GM21390 (cell line): ENCODE results near the gene PEPD.

Experiments used
- ATAC-seq: cut with Tn5 transposase; IDR thresholded peaks from one replicate; pipeline ENCODE4 v1.9.1; 2021; ENCODE audit not compliant: unreplicated experiment

The PEPD gene

GRCh38 chr19:33461256-33462111 lies 60.1 kb downstream of the PEPD start:
- ATAC-seq, result no peak

DNA sequence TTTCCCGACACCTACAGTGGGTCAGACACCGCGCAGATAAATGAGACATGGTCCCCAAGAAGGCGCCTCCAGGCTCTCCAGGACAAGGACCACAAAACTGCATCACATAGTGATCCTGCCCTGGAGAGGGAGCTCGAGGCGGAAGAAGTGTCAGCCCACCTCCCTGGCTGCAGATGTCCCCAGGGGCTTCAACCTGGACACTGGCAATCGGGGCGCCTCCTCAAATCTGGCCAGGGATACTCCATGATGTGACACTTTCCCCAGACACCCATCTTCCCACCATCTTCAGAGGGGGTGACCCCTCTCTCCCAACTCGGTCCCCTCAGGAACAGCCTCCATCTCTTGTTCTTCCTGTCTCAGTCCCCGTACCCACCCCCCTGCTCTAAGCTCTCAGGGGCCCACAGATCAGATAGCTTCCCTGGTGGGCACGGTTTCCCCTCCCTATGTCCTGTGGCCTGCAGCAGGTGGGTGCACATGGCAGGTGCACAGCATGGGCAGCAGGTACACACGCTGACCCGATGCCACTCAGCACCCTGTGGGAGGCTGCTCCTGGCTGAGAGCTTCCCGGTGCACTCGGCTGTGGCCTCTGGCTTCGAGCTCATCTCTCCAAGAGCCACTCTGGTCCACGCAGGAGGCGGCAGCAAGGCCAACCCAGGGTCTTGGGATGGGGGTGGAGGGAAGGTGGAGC lies 61.2 kb downstream of the PEPD start:
- ATAC-seq, result no peak

GRCh38 chr19:33459222-33460090 lies 62.1 kb downstream of the PEPD start:
- ATAC-seq, result no peak

- no peak for ATAC-seq
Measured at GRCh38 chr19:33458807-33459206, 62.8 kb downstream of the PEPD start.

- no peak for ATAC-seq
Measured at GRCh38 chr19:33458171-33458633, 63.4 kb downstream of the PEPD start.

GRCh38 chr19:33456845-33457220 lies 64.8 kb downstream of the PEPD start:
- ATAC-seq, result no peak

DNA sequence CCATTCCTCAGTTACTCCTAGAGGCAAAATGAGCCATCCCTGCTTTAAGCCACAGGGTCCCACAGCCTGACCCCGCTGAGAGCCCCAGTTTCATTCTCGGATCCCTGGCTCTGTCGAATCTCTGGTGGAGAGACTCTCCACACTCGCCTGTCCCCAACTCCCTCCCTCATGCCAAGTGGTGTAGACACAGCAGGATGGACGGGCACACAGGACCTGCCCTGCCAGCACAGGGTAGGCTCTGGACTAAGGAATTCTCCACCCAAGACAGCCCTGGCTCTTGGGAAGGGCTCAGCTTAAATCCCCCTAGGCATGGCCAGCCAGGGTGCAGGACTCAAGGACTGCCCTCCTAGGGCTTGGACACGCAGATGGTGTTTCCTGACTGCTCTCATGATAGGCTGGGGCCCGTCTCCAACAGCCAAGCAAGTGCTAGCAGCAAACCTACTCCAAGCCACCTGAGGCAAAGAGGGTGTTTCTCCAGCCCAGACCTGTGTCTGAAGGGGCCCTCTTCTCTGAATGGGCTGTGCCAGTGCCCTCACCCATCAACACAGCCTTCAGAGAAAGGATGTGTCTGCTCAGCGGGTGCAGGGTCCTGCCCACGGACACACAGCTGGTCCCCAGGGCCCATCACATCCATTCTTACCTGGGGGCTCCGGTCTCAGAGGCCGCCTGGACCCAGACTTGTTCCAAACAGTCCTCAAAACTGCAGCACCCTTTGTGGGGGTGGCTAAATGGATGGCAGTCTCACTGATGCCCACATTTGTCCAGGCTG lies 65.3 kb downstream of the PEPD start:
- ATAC-seq, result no peak

DNA sequence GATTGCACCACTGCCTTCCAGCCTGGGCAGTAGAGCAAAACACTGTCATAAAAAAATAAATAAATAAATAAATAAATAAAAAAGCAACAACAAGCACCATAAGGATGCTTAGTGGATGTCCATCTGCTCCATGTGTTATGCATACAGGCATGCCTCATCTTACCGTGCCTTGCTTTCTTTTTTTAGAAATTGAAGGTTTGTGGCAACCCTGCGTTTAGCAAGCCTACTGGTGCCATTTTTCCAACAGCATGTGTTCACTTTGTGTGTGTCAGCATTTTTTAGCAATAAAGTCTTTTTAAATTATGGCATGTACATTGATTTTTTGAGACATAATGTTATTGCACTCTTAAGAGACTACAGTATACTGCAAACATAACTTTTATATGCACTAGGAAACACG lies 68.3 kb downstream of the PEPD start:
- ATAC-seq, result no peak

DNA sequence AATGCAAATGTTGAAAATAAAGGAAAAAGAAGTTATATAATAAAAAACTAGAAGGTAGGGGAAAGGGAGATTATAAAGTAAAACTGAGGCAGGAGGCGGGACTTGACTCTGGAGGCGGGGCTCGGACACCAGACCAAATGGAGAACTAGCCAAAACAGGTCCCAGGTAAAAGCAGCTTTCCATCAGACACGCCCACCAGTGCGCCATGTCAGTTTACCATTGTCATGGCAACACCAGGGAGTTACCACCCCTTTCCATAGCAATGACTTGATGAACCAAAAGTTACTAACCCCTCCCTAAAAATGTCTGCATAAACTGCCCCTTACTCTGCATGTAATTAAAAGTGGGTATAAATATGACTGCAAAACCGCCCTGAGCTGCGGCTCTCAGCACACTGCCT lies 70.9 kb downstream of the PEPD start:
- ATAC-seq, result no peak

DNA sequence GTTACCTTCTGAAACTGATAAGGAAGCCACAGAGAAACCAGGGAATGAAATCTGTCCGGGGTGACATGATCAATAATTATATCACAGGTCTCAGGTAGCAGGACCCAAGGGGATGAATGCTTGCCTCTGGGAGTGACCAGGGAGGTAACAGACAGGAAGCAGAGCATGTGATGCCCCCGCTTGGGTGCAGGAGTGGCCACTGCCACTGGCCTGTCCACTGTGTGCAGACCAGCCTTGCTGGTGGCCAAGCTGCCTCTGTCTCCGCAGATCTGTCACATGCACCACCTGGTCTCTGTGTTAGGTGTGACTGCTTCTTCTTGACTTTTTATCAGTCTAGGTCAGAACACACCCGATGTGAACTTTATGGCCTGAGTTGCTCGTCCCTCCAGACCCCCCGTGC lies 71.8 kb downstream of the PEPD start:
- ATAC-seq, result no peak

GRCh38 chr19:33448159-33448516 lies 73.5 kb downstream of the PEPD start:
- ATAC-seq, result no peak

DNA sequence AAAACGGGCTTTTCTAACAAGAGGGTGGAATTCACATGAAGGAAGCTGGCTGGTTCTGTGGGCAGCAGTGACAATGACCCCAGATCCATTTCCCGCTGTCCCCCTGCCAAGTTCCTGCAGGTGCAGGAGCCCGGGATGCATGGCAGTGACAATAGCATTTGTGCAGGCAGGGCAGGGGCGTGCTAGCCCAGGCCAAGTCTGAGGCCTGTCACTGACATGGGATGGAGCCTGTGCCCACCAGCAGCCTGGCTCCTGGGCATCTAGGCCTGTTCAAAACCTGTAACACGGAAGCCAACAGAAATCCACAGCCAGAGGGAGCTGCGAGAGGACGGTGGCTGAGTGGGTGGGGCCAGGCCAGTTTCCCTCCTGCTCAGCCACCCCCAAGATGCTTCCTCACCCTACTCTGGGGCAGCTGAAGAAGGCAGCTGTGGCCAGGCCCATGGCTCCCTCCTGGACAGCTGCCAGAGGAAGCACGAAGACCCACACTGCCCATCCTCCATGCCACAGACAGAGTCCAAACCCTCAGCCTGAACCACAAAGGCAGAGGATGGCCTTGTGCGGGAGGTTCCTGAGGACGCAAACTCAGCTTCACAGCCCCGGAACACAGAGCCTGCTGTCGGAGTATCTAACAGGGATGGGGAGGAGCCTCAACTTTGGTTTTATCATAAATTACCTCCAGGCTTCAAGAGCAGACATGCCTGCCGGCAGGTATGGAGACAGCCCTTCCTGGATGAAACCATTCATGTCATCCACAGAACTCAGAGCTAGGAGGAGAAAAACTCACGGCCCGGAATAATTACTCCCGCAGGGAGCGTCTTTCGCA lies 74.0 kb downstream of the PEPD start:
- no peak for ATAC-seq

- no peak for ATAC-seq
Measured at GRCh38 chr19:33446330-33447293, 75.0 kb downstream of the PEPD start.

GRCh38 chr19:33445442-33446329 lies 75.9 kb downstream of the PEPD start:
- no peak for ATAC-seq

GRCh38 chr19:33444562-33445441 lies 76.8 kb downstream of the PEPD start:
- ATAC-seq, result no peak

- ATAC-seq, result no peak
Measured at GRCh38 chr19:33443638-33444561, 77.7 kb downstream of the PEPD start.
